ENCODE data around the gene FCF1.
A peak's percentile ranks its signal among the peaks of the same experiment; 100 is the strongest.

The FCF1 gene

DNA sequence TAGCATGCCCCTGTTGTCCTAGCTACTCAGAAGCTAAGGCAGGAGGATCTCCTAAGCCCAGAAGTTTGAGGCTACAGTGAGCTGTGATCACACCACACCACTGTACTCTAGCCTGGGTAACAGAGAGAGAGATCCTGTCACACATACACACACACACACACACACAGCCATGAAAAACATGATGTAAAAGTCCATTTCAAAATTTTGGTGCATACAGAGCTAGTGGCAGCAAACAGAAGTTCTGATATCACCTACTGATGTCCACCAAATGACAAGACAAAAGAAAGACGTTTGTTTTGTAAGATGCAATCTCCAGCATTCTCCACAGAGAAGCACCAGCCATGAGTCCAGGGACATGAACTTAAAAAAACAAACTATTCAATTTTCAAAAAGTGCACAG, 15.9 kb upstream of the FCF1 start:
- TF ChIP-seq, protein P1, sequence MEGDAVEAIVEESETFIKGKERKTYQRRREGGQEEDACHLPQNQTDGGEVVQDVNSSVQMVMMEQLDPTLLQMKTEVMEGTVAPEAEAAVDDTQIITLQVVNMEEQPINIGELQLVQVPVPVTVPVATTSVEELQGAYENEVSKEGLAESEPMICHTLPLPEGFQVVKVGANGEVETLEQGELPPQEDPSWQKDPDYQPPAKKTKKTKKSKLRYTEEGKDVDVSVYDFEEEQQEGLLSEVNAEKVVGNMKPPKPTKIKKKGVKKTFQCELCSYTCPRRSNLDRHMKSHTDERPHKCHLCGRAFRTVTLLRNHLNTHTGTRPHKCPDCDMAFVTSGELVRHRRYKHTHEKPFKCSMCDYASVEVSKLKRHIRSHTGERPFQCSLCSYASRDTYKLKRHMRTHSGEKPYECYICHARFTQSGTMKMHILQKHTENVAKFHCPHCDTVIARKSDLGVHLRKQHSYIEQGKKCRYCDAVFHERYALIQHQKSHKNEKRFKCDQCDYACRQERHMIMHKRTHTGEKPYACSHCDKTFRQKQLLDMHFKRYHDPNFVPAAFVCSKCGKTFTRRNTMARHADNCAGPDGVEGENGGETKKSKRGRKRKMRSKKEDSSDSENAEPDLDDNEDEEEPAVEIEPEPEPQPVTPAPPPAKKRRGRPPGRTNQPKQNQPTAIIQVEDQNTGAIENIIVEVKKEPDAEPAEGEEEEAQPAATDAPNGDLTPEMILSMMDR (conservative IDR thresholded peaks at IDR 0.05; ENCODE audit: control insufficient read depth, insufficient read depth, low read depth, low read length), result no peak
- DNase-seq (ENCODE audit: low read depth), result no peak
- no peak overlapping the region for H3K4me3 ChIP-seq (ENCODE audit: control insufficient read depth, low read depth, low read length)

DNA sequence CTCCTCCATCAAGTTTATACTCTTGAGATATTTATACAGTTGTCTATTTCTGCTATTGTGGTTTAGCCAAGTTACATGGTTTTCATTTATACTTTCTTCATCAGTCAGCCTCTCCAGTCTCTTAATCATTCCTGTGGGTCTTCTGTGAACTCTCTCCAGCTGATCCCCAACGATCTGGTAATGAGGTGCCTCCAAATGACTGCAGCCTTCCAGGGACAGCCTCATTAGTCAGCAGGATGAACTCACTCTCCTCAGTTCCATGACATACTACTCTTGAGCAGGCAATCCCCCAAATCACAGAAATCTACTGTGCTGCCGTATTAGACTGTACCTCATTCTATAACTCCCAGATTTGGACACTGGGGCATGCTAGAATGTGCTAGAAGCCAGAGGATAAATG, 15.4 kb upstream of the FCF1 start:
- peak; percentile 92 for DNase-seq (ENCODE audit: low read depth)
- H3K4me3 ChIP-seq (ENCODE audit: control insufficient read depth, low read depth, low read length), result no peak overlapping the region
- TF ChIP-seq, protein P1 (conservative IDR thresholded peaks at IDR 0.05; ENCODE audit: control insufficient read depth, insufficient read depth, low read depth, low read length), result no peak

DNA sequence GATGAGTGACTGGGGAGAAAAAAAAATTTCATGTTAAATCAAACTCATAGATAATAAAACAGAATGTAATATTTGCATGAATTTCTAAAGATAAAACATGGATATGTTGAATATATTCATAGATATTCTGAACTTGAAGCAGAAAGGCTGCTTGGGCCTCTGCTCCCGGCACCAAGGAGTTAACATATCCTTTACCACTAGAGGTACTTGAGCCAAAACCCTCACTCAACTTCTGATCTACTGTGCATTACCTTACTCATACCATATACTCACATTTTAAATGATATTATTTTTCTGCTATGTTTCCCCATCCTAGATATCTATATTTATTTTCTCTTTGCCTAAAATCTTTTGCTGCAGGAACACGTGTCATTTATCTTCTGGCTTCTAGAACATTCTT, 15.0 kb upstream of the FCF1 start:
- H3K4me3 ChIP-seq (ENCODE audit: control insufficient read depth, low read depth, low read length), result no peak overlapping the region
- DNase-seq (ENCODE audit: low read depth), result no peak
- TF ChIP-seq, protein P1 (conservative IDR thresholded peaks at IDR 0.05; ENCODE audit: control insufficient read depth, insufficient read depth, low read depth, low read length), result no peak

DNA sequence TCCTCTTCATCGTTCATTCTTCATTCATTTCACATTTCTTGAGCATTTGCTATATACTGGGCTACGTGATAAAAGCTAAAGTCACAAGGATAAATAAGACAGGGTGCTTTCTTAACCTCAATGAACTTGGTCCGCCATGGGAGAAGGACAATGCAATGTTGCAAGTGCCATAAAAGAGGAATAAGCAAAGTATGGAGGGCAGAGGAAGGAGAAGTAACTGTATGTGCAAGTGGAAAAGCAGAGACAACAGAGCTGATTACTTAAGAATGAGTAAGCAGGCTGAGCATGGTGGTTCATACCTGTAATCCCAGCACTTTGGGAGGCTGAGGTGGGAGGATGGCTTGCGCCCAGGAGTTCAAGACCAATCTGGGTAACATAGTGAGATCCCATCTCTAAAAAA, 14.5 kb upstream of the FCF1 start:
- no peak for DNase-seq (ENCODE audit: low read depth)
- TF ChIP-seq, protein P1 (conservative IDR thresholded peaks at IDR 0.05; ENCODE audit: control insufficient read depth, insufficient read depth, low read depth, low read length), result no peak
- H3K4me3 ChIP-seq (ENCODE audit: control insufficient read depth, low read depth, low read length), result no peak overlapping the region

DNA sequence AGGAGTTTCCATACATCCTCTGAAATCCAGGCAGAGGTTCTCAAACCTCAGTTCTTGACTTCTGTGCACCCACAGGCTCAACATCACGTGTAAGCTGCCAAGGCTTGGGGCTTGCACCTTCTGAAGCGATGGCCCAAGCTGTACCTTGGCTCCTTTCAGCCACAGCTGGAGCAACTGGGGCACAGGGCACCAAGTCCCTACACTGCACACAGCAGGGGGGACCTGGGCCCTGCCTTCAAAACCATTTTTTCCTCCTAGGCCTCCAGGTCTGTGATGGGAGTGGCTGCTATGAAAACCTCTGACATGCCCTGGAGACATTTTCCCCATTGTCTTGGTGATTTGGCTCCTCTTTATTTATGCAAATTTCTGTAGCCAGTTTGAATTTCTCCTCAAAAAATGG, 10.7 kb upstream of the FCF1 start:
- DNase-seq (ENCODE audit: low read depth), result no peak
- TF ChIP-seq, protein P1 (conservative IDR thresholded peaks at IDR 0.05; ENCODE audit: control insufficient read depth, insufficient read depth, low read depth, low read length), result no peak
- H3K4me3 ChIP-seq (ENCODE audit: control insufficient read depth, low read depth, low read length), result no peak overlapping the region

DNA sequence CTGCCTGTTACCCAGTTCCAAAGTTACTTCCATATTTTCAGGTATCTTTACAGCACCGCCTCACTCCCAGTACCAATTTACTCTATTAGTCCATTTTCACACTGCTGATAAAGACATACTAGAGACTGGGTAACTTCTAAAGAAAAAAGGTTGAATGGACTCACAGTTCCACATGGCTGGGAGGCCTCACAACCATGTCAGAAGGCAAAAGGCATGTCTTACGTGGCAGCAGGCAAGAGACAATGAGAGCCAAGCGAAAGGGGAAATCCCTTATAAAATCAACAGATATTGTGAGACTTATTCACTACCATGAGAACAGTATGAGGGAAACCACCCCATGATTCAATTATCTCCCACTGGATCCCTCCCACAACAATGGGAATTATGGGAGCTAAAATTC, 9.9 kb upstream of the FCF1 start:
- H3K4me3 ChIP-seq (ENCODE audit: control insufficient read depth, low read depth, low read length), result no peak overlapping the region
- DNase-seq (ENCODE audit: low read depth), result no peak
- TF ChIP-seq, protein P1 (conservative IDR thresholded peaks at IDR 0.05; ENCODE audit: control insufficient read depth, insufficient read depth, low read depth, low read length), result no peak

DNA sequence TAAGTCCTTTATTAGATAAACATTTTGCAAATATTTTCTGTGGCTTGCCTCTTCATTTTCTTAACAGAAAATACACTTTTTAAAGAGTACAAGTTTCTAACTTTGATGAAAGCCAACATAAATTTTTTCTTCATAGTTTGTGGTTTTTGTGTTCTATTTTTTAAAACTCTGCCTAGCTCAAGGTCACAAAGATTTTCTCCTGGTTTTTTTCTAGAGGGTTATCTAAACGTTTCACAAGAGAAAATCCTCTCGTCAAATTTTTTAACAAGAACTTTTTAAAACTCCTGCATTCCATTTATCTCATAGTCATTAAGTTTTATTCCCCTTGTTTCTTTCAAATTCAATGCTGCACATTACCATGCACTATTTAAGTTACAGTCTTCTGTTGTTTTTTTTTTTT, 8.3 kb upstream of the FCF1 start:
- no peak overlapping the region for H3K4me3 ChIP-seq (ENCODE audit: control insufficient read depth, low read depth, low read length)
- TF ChIP-seq, protein P1 (conservative IDR thresholded peaks at IDR 0.05; ENCODE audit: control insufficient read depth, insufficient read depth, low read depth, low read length), result no peak
- no peak for DNase-seq (ENCODE audit: low read depth)
